Activated CD4-positive, CD25-positive, alpha-beta regulatory T cell treated with anti-CD3 and anti-CD28 coated beads, Interleukin-2, amount 50 U/mL, for 16 hours (primary cell): ENCODE data around the gene SHC2.
"Not testable (repeated sequence)": the region's sequence is repeated elsewhere in the genome, so short reads cannot be mapped to it uniquely, and the experiment has no call there.

Source experiments
- DNase-seq: peaks from one replicate; pipeline ENCODE4 v3.0.0-alpha.2; 2020; ENCODE audit warnings: low read depth, low spot score

The SHC2 gene

GRCh38 chr19:469833-470232 lies 9.0 kb upstream of the SHC2 start:
- no peak for DNase-seq

DNA sequence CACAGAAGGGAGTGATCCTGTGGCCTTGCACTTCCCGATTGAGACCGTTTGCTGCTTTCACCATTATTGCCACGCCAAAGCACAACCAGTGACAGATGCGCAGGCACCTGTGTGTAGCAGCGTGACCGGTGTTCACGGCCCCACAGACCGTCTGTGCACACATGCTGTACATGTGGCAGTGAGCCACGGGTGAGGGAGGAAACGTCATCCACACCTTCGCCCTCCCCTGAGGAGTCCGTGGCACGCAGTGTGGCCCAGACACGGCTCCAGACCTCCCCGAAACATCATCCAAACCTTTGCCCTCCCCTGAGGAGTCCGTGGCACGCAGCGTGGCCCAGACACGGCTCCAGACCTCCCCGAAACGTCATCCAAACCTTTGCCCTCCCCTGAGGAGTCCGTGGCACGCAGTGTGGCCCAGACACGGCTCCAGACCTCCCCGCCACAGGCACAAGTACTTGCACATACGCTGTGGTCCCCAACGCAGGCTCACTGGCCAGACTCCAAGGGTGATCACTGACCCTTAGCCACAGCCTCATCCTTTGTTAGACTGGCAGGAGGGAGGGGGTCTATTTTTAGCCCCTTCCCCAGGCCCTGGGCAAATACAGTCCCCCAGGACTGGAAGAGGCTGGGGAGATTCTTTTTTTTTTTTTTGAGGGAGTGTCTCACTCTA lies 7.9 kb upstream of the SHC2 start:
- no peak for DNase-seq

- no peak for DNase-seq
Observed at GRCh38 chr19:467554-467953, 6.7 kb upstream of the SHC2 start.

- DNase-seq = no peak
Observed at GRCh38 chr19:465056-465816, 4.4 kb upstream of the SHC2 start.

GRCh38 chr19:464208-464545 lies 3.3 kb upstream of the SHC2 start:
- DNase-seq = no peak

GRCh38 chr19:463483-464207 lies 2.8 kb upstream of the SHC2 start:
- no peak for DNase-seq

- no peak for DNase-seq
Observed at GRCh38 chr19:461721-462551, 1.1 kb upstream of the SHC2 start.

- no peak for DNase-seq
Observed at GRCh38 chr19:459724-460511, 915 bp downstream of the SHC2 start.

GRCh38 chr19:458091-459042 lies 2.5 kb downstream of the SHC2 start:
- no peak for DNase-seq

GRCh38 chr19:457636-458035 lies 3.2 kb downstream of the SHC2 start:
- no peak for DNase-seq

- no peak for DNase-seq
Observed at GRCh38 chr19:456547-457110, 4.2 kb downstream of the SHC2 start.

- DNase-seq = no peak
Observed at GRCh38 chr19:455851-456546, 4.8 kb downstream of the SHC2 start.

DNA sequence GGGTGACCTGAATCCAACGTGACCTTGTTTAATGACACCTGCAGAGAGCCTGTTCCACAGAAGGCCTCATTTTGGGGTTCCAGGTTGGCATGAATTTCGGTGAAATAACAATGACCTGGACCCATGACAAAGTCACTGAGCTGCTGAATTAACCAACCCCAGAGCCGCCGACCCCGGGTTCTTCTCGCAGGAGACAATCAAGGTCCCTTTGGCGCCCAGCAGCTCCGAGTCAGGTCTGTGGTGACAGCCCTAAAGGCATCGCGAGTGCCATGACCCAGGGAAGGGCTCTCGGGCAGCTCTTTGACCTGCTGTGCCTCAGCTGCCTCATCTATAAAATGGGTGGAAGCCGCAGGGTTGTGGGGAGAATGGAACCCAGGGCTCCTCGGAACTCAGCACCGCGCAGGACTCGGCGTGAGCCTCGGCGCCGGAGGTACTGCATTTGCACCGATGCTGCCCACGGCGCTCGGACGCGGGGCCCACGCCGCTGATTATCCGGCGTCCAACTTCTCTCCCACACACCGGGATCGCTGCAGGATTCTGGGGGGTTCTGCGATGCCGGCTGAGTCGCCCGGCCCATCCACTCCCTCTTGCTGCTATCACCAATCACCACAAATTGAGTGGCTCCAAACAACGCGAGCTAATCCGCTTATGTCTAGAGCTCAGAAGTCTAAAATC lies 5.7 kb downstream of the SHC2 start:
- no peak for DNase-seq

DNA sequence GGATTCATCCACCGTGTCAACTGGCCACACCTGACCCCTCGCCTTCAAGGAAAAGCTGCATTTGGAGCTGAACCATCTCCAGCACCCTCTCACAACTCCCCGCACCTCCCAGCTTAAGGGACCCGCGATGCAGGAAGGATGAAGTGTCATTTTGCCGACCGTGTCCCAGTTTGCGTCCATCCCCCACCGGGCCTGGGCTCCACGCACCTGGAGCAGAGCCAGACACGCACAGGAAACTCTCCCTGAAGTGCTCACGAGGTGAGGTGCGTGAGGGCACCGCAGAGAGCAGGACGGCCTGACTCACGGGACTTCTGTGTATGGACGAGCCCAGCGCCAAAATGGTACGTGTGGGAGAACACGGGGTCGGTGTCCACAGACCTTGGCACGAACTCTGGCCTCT lies 7.2 kb downstream of the SHC2 start:
- no peak for DNase-seq

GRCh38 chr19:452829-453228 lies 8.0 kb downstream of the SHC2 start:
- no peak for DNase-seq

DNA sequence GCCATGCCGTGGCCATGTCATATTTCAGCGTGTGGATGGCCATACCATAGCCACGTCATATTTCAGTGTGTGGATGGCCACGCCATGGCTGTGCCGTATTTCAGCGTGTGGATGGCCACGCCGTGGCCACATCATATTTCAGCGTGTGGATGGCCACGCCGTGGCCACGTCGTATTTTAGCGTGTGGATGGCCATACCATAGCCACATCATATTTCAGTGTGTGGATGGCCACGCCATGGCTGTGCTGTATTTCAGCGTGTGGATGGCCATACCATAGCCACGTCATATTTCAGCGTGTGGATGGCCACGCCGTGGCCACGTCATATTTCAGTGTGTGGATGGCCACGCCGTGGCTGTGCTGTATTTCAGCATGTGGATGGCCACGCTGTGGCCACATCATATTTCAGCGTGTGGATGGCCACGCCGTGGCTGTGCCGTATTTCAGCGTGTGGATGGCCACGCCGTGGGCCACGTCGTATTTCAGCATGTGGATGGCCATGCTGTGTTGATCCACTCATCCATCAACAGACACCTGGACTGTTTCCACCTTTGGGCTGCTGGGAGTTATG lies 9.8 kb downstream of the SHC2 start:
- DNase-seq = not testable (repeated sequence)

DNA sequence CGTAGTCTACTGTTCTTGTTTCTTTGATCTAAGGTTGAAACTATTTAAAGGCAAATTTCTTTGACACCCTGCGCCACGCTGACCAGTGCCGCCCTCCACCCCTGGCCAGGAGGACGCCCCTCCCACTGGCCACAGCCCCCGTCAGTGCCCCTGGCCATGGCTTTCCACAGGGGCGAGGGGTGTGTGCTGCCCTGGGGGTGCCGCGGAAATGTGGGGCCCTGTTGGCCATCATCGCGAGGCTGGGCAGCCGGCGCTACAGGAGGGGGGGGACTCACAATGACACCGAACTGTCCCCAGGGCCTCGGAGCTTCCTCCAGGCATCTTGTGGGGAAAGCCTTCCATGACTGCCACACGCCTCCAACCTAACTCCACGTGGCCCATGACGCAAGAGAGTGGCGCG lies 10.9 kb downstream of the SHC2 start:
- no peak for DNase-seq
